GM20000 (cell line): Measurements from ENCODE around the gene CACNA1D.

ENCODE experiments used
- DNase-seq: peaks from one replicate; pipeline ENCODE4 v3.0.0; 2012; ENCODE audit warnings: low spot score
- CTCF ChIP-seq: IDR thresholded peaks from 2 replicates; pipeline ENCODE4 v1.5.1; 2012; ENCODE audit warnings: mild to moderate bottlenecking, control low read depth; ENCODE audit errors: extremely low read depth, missing control alignments

Gene CACNA1D

GRCh38 chr3:53478921-53479664 lies 15.3 kb upstream of the CACNA1D start:
- no peak for TF ChIP-seq CTCF
- DNase-seq, result no peak

DNA sequence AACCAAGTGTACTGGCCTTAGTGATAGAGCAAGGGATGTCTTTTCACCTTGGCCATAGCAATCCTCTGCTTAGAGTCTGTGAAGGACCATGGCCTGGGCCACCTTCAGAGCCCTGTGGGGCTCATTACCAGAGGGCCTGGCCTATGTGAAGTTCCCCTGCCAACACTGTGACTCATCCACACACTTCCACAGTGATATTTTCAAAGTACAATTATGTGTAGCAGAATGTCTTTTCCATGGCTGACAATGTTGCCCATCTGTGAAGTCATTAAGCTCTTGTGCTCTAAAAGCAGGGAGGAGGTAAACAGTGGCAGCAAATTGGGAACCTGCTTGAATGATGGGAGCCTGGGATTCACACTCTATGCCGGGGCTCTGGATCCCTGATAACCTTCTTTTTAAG lies 12.2 kb upstream of the CACNA1D start:
- no peak for TF ChIP-seq CTCF
- DNase-seq, result no peak

- no peak for TF ChIP-seq CTCF
- no peak for DNase-seq
These were observed 10.6 kb upstream of the CACNA1D start for GRCh38 chr3:53483821-53484220.

- TF ChIP-seq CTCF, result no peak
- DNase-seq, result no peak
These were observed 9.4 kb upstream of the CACNA1D start for GRCh38 chr3:53484984-53485383.

GRCh38 chr3:53485675-53486403 lies 8.6 kb upstream of the CACNA1D start:
- TF ChIP-seq CTCF, result no peak
- DNase-seq, result no peak

DNA sequence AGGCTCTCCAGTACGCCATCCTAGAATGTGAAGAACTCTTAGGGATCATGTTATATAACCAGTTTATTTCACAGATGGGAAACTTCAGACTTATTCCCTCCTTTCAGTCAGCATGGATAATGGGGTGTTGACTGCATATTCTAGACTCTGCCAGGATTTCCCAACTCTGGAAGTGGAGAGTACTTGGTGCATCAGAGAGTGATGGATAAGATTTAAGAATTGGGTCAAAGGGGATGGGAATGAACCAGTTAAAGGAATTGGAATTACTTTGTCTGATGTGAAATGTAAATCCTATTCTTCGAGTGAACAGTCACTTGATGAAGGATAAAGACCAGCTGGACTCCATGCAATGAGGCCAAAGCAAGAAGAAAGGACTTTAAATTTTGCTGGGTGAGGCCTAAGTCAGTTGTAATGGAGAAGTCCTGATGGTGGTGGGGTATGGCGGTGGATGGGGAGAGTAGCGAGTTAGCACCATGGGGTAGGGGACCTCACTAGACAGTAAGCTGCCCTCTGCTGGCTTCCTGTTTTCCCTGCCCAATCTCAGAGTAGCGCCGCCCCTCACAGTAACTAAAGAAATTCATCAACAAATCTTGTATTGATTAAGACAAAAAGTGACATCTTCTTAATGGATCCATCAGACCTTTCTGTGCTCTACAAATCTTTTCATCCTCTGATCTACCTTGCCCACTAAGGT lies 7.3 kb upstream of the CACNA1D start:
- TF ChIP-seq CTCF, result no peak
- DNase-seq, result no peak

DNA sequence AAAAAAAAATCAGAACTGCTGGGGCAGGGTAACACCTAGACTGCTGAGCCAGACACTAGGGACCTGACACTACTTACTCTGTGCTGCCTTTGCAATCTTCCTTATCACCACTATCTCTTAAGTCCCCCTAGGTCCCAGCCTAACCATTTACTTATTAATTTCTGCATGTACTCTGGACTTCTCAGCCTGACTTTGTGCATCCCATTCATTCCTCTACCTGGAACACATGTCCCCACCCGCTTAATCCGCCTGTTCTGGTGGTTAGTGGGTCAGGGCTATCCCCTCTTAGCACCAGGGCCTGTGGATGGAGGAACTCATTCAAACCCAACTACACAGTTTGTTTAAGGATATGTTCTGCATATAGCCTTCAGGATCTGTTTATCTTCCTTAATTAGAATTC lies 5.0 kb upstream of the CACNA1D start:
- DNase-seq, result no peak
- TF ChIP-seq CTCF, result no peak
